22Rv1 (cell line): ENCODE data around the gene SLC25A33.
A peak's percentile ranks its signal among the peaks of the same experiment; 100 is the strongest.

ENCODE experiments used
- H3K27ac ChIP-seq: fragments of 450-650 bp; 2 replicates; pipeline ENCODE4 v1.5.1; 2017
- CTCF ChIP-seq: fragments of 450-650 bp; IDR thresholded peaks from 2 replicates; pipeline ENCODE4 v1.5.1; 2017; ENCODE audit warnings: mild to moderate bottlenecking
- ZFX ChIP-seq: fragments of 450-650 bp; IDR thresholded peaks from 2 replicates; pipeline ENCODE4 v1.6.1; 2017; ENCODE audit warnings: antibody characterized with exemption, borderline replicate concordance

SLC25A33 gene

GRCh38 chr1:9610548-9610947 is 71.3 kb downstream of the SLC25A33 start:
- TF ChIP-seq CTCF = no peak
- TF ChIP-seq ZFX = no peak

DNA sequence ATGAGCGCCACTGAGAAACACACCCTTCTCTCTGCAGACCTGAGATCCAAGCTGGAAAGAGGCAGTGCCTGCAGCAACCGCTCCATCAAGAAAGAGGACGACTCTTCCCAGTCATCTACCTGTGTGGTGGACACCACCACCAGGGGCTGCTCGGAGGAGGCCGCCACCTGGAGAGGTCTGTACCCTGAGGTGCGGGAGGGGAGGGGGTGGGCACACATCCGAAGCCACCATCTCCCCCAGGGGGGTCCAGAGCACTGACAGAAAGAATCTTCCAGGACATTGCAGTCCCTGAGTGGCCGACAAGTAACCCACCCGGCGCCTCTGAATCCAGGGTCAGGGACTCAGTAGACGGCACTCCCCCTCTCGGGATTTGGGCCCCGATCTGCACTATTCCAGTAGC is 72.5 kb downstream of the SLC25A33 start:
- TF ChIP-seq CTCF = no peak
- no peak for TF ChIP-seq ZFX
- no peak overlapping the region for H3K27ac ChIP-seq

More at GRCh38 chr1:9610548-9610947, 71.3 kb downstream of the SLC25A33 start:
- no peak overlapping the region for H3K27ac ChIP-seq

- H3K27ac ChIP-seq = no peak overlapping the region
- TF ChIP-seq ZFX (no peak), CTCF (no peak)
Measured at GRCh38 chr1:9612162-9612845, 73.0 kb downstream of the SLC25A33 start.

- no peak overlapping the region for H3K27ac ChIP-seq
- no peak for TF ChIP-seq CTCF
- no peak for TF ChIP-seq ZFX
Measured at GRCh38 chr1:9612871-9613624, 73.8 kb downstream of the SLC25A33 start.

DNA sequence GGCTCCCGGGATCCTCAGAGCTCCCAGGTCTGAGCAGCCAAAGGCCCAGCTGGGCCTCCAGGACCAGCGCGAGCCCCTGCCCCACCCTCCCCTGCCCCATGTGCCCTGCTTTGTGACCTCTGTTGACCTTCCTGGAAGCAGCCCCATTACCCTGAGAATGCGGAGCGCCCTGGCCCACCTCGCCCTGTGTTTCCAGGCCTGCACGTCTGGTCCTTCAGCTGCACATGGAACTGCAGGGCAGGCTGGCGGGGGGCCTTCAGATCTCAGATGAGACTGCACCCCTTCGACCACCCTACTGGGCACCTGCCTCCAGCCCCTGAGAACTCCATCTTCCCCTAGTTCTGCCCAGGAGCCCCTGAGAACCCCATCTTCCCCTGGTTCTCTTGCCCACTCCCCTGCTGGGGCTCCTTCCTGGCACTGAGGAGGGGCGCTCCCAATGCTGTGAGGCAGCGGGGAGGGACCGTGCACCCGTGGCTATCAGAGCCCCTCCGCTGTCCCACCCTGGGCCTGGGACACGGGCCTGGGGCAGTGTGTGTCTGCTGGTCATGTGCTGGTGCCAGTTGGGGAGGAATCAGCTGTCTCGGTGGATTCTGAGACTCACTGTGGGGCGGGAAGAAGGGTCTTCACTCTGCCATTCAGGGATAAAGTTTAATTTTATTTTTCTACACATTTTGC is 74.5 kb downstream of the SLC25A33 start:
- TF ChIP-seq CTCF (no peak), ZFX (no peak)
- no peak overlapping the region for H3K27ac ChIP-seq

- TF ChIP-seq ZFX (no peak), CTCF (peak; percentile 47)
- no peak overlapping the region for H3K27ac ChIP-seq
Measured at GRCh38 chr1:9615316-9616063, 76.2 kb downstream of the SLC25A33 start.
